Mammary epithelial cell (primary cell): ENCODE results near the gene HSD17B8.

Experiments
- CTCF ChIP-seq, 2 donors: IDR thresholded peaks in 1 of 2; conservative IDR thresholded peaks in 1 of 2; 2 replicates each; pipeline ENCODE4 v1.5.1; 2011 to 2012; ENCODE audit warnings: inconsistent platforms in 2 of 2, low read length in 2 of 2, mild to moderate bottlenecking in 2 of 2, control low read depth in 1 of 2, low read depth in 1 of 2; ENCODE audit not compliant: insufficient read depth in 1 of 2; ENCODE audit errors: extremely low read depth in 1 of 2
- EZH2 ChIP-seq: IDR thresholded peaks from 2 replicates; pipeline ENCODE4 v1.6.1; 2012; ENCODE audit warnings: low read length, inconsistent platforms, borderline replicate concordance

GRCh38 chr6:33217246-33217645, 12.8 kb downstream of the HSD17B8 start:
- TF ChIP-seq CTCF (conservative IDR thresholded peaks at IDR 0.05 in 1 of 2, IDR thresholded peaks at IDR 0.05 in 1 of 2; ENCODE audit: extremely low read depth in 1 of 2, insufficient read depth in 1 of 2, low read depth in 1 of 2, low read length in 2 of 2), result no peak
- no peak for TF ChIP-seq EZH2
